NCI-H460 (cell line): Measurements from ENCODE around the gene BLCAP. TPM values are rescaled to one million over a fixed set of nuclear protein-coding genes. Genes with fewer than 3 reads are reported as not detected.

Source experiments
- total RNA-seq: library from RNA; depleted of rRNA; stranded (reverse); fragments of >200 nt; shearing (Covaris generic); gene quantifications from 2 replicates; pipeline ENCODE4 v1.2.3, GENCODE V29; 2014; rRNA removed

BLCAP gene
- total RNA-seq, 1 experiment from 2014 or later: 44.3 TPM

Other genes starting within 250 kb of the BLCAP start
- 27.6 and 28.9 TPM in 2 replicates for gene MANBAL, start 238.2 kb downstream of the BLCAP start, total RNA-seq
- gene SRC, start 181.7 kb downstream of the BLCAP start, total RNA-seq: 116 TPM in 2 replicates
- gene NNAT, start 6.6 kb downstream of the BLCAP start, total RNA-seq: not detected in 2 replicates
- gene CTNNBL1, start 166.2 kb upstream of the BLCAP start, total RNA-seq: 36.1 and 37.6 TPM in 2 replicates